ENCODE measurements around the gene DGKB. TPM values are rescaled to one million over a fixed set of nuclear protein-coding genes. Genes with fewer than 3 reads are reported as not detected.

Gene DGKB
- total RNA-seq, 4 donors from 2014 or later, result 0.78 to 2.5 (median 1.5) TPM

GRCh38 chr7:14688208-14688607 is 214.3 kb downstream of the DGKB start:
- TF ChIP-seq POLR2A (IDR thresholded peaks at IDR 0.05), result no peak
- no peak for TF ChIP-seq EP300 (IDR thresholded peaks at IDR 0.05)
- no peak for TF ChIP-seq CTCF (IDR thresholded peaks at IDR 0.05)
- Histone ChIP-seq H3K27me3 (no peaks in the 10 kb centered on the region), H3K27ac (no peak overlapping the region), H3K4me1 (peaks cover 0 to 4% (median 0%) of the 10 kb centered on the region in 4 donors), H3K4me3 (no peak overlapping the region), H3K36me3 (no peaks in the 10 kb centered on the region), H3K9me3 (no peaks in the 10 kb centered on the region)
- 41 to 52% methylated on average over 3 of the region's 3 CpGs for WGBS, 2 donors
- no peak for DNase-seq (ENCODE audit: low spot score in 2 of 2)

GRCh38 chr7:14687777-14688176 is 214.8 kb downstream of the DGKB start:
- no peak for DNase-seq (ENCODE audit: low spot score in 2 of 2)
- Histone ChIP-seq H3K4me3 (no peak overlapping the region), H3K4me1 (peaks cover 0 to 4% (median 0%) of the 10 kb centered on the region in 4 donors), H3K9me3 (no peaks in the 10 kb centered on the region), H3K27me3 (no peaks in the 10 kb centered on the region), H3K27ac (no peak overlapping the region), H3K36me3 (no peaks in the 10 kb centered on the region)
- WGBS, 2 donors, result 30 to 39% methylated on average over 3 of the region's 3 CpGs
- TF ChIP-seq CTCF (IDR thresholded peaks at IDR 0.05), result no peak
- TF ChIP-seq POLR2A (IDR thresholded peaks at IDR 0.05), result no peak
- no peak for TF ChIP-seq EP300 (IDR thresholded peaks at IDR 0.05)

GRCh38 chr7:14687241-14687640 is 215.3 kb downstream of the DGKB start:
- no peaks in the 10 kb centered on the region for H3K36me3 ChIP-seq
- no peaks in the 10 kb centered on the region for H3K27me3 ChIP-seq
- no peak overlapping the region for H3K4me3 ChIP-seq
- no peak overlapping the region for H3K27ac ChIP-seq
- no peak for DNase-seq (ENCODE audit: low spot score in 2 of 2)
- 87 to 90% methylated on average over 3 of the region's 3 CpGs for whole genome bisulfite sequencing, 2 donors
- peaks cover 0 to 4% (median 0%) of the 10 kb centered on the region in 4 donors for H3K4me1 ChIP-seq
- no peaks in the 10 kb centered on the region for H3K9me3 ChIP-seq
- TF ChIP-seq CTCF (IDR thresholded peaks at IDR 0.05) (no peak), POLR2A (IDR thresholded peaks at IDR 0.05) (no peak), EP300 (IDR thresholded peaks at IDR 0.05) (no peak)

GRCh38 chr7:14685167-14685566 is 217.4 kb downstream of the DGKB start:
- H3K4me1 ChIP-seq, result peaks cover 0 to 4% (median 0%) of the 10 kb centered on the region in 4 donors
- no peaks in the 10 kb centered on the region for H3K36me3 ChIP-seq
- DNase-seq (ENCODE audit: low spot score in 2 of 2), result no peak
- no peak overlapping the region for H3K4me3 ChIP-seq
- 80% methylated on average over 7 of the region's 7 CpGs for WGBS, 2 donors
- no peaks in the 10 kb centered on the region for H3K9me3 ChIP-seq
- H3K27ac ChIP-seq, result no peak overlapping the region
- H3K27me3 ChIP-seq, result no peaks in the 10 kb centered on the region
- TF ChIP-seq CTCF (IDR thresholded peaks at IDR 0.05) (no peak), EP300 (IDR thresholded peaks at IDR 0.05) (no peak), POLR2A (IDR thresholded peaks at IDR 0.05) (no peak)

GRCh38 chr7:14682910-14683465 is 219.6 kb downstream of the DGKB start:
- TF ChIP-seq EP300 (IDR thresholded peaks at IDR 0.05), result no peak
- H3K4me1 ChIP-seq, result peaks cover 0 to 4% (median 0%) of the 10 kb centered on the region in 4 donors
- no peak overlapping the region for H3K4me3 ChIP-seq
- H3K9me3 ChIP-seq, result no peaks in the 10 kb centered on the region
- H3K27me3 ChIP-seq, result no peaks in the 10 kb centered on the region
- WGBS, 2 donors, result 90 to 92% methylated on average over 4 of the region's 4 CpGs
- no peaks in the 10 kb centered on the region for H3K36me3 ChIP-seq
- H3K27ac ChIP-seq, result no peak overlapping the region
- DNase-seq (ENCODE audit: low spot score in 2 of 2), result no peak

- Histone ChIP-seq H3K4me1 (no peaks in the 10 kb centered on the region), H3K36me3 (no peaks in the 10 kb centered on the region), H3K27me3 (no peaks in the 10 kb centered on the region), H3K27ac (no peak overlapping the region), H3K9me3 (no peaks in the 10 kb centered on the region), H3K4me3 (no peak overlapping the region)
- no peak for TF ChIP-seq EP300 (IDR thresholded peaks at IDR 0.05)
- TF ChIP-seq POLR2A (IDR thresholded peaks at IDR 0.05), result no peak
- no peak for TF ChIP-seq CTCF (IDR thresholded peaks at IDR 0.05)
- DNase-seq (ENCODE audit: low spot score in 2 of 2), result no peak
- WGBS, 2 donors, result 92 to 100% methylated on average over 1 of the region's 1 CpG
These were observed 225.7 kb downstream of the DGKB start for GRCh38 chr7:14676896-14677295.
